Right hindlimb (tissue), 1 donor: ENCODE measurements around the gene ARHGEF4.

Experiments used
- DNase-seq: peaks from one replicate; pipeline ENCODE4 v3.0.0-alpha.2; 2018

ARHGEF4 gene

GRCh38 chr2:130820279-130820861 is 16.3 kb upstream of the ARHGEF4 start:
- DNase-seq, result no peak

GRCh38 chr2:130821867-130822266 is 14.8 kb upstream of the ARHGEF4 start:
- no peak for DNase-seq

GRCh38 chr2:130822766-130823165 is 13.9 kb upstream of the ARHGEF4 start:
- DNase-seq, result no peak

- no peak for DNase-seq
These were observed 13.4 kb upstream of the ARHGEF4 start for GRCh38 chr2:130823171-130823885.

- no peak for DNase-seq
These were observed 12.7 kb upstream of the ARHGEF4 start for GRCh38 chr2:130823886-130824491.

- DNase-seq, result no peak
These were observed 12.1 kb upstream of the ARHGEF4 start for GRCh38 chr2:130824492-130825061.

- no peak for DNase-seq
These were observed 11.3 kb upstream of the ARHGEF4 start for GRCh38 chr2:130825231-130825965.

- no peak for DNase-seq
These were observed 10.8 kb upstream of the ARHGEF4 start for GRCh38 chr2:130825966-130826253.

- no peak for DNase-seq
These were observed 10.3 kb upstream of the ARHGEF4 start for GRCh38 chr2:130826419-130826818.

- DNase-seq, result no peak
These were observed 9.8 kb upstream of the ARHGEF4 start for GRCh38 chr2:130826821-130827501.

GRCh38 chr2:130827502-130828251 is 9.0 kb upstream of the ARHGEF4 start:
- no peak for DNase-seq

- no peak for DNase-seq
These were observed 8.3 kb upstream of the ARHGEF4 start for GRCh38 chr2:130828461-130828860.

GRCh38 chr2:130829015-130829414 is 7.7 kb upstream of the ARHGEF4 start:
- DNase-seq, result no peak

GRCh38 chr2:130830538-130830937 is 6.2 kb upstream of the ARHGEF4 start:
- DNase-seq, result no peak

GRCh38 chr2:130831356-130831755 is 5.4 kb upstream of the ARHGEF4 start:
- no peak for DNase-seq

GRCh38 chr2:130832296-130832940 is 4.3 kb upstream of the ARHGEF4 start:
- no peak for DNase-seq

- DNase-seq, result no peak
These were observed 2.4 kb upstream of the ARHGEF4 start for GRCh38 chr2:130834091-130834930.

GRCh38 chr2:130834931-130835765 is 1.6 kb upstream of the ARHGEF4 start:
- DNase-seq, result no peak

GRCh38 chr2:130835766-130836015 is 1.0 kb upstream of the ARHGEF4 start:
- DNase-seq, result no peak
